Measurements from ENCODE around the gene SH3RF1. TPM values are rescaled to one million over a fixed set of nuclear protein-coding genes. Genes with fewer than 3 reads are reported as not detected.

The SH3RF1 gene
- total and polyA plus RNA-seq, 11 donors: 1.7 to 17.2 (median 8.9) TPM

DNA sequence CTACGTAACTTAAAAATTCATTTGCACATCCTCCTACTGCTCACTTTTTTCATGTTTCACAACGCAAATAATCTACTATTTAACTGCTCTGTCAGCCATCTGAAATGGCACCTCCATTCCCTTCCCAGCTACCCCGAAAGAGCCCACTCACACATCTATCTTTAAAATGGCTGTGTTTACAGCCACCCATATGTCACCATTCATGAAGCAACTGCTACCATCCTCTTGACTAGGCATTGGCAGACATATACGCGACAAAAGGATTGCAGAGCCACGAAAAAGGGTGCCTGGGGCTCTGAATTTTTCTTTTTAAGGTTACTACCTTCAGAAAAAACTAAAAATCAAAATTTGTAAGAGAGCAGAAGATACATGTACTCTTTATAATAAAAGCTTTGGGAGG, 11.5 kb downstream of the SH3RF1 start:
- no peak for TF ChIP-seq POLR2A (IDR thresholded peaks at IDR 0.05)
- TF ChIP-seq, protein P1, sequence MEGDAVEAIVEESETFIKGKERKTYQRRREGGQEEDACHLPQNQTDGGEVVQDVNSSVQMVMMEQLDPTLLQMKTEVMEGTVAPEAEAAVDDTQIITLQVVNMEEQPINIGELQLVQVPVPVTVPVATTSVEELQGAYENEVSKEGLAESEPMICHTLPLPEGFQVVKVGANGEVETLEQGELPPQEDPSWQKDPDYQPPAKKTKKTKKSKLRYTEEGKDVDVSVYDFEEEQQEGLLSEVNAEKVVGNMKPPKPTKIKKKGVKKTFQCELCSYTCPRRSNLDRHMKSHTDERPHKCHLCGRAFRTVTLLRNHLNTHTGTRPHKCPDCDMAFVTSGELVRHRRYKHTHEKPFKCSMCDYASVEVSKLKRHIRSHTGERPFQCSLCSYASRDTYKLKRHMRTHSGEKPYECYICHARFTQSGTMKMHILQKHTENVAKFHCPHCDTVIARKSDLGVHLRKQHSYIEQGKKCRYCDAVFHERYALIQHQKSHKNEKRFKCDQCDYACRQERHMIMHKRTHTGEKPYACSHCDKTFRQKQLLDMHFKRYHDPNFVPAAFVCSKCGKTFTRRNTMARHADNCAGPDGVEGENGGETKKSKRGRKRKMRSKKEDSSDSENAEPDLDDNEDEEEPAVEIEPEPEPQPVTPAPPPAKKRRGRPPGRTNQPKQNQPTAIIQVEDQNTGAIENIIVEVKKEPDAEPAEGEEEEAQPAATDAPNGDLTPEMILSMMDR (IDR thresholded peaks at IDR 0.05): no peak
- intact Hi-C loops (cut with DNase I): no loop called here
- Histone ChIP-seq H3K9me3 (peaks cover 0 to 3% (median 0%) of the 10 kb centered on the region in 12 donors), H3K36me3 (peaks cover 0 to 6% (median 0%) of the 10 kb centered on the region in 9 donors), H3K27me3 (no peaks in the 10 kb centered on the region), H3K4me3 (no peak overlapping the region), H3K4me1 (peaks cover 4 to 72% (median 63%) of the 10 kb centered on the region in 12 donors), H3K27ac (no peak overlapping the region)
- ATAC-seq (no peak), DNase-seq (no peak)
- 89 to 96% (median 92%) methylated on average over 6 of the region's 6 CpGs for WGBS, 4 donors

DNA sequence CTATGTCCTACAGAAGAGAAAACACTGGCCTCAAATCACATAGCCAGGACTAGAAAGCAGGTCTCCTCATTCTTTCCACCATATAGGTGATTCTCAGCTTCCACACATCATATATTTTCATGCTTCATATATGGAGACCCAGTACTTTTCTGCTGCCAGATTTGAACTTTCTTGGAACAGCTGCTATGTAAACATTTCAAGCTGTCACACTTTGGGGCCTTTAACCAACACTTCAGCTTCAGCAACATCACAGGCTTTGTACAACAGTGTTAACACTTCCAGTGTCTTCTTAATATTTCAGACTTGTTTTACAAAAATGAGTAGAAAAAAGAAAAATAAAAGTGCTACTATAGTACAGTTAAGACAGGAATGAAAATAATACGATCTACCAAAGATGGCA, 12.6 kb downstream of the SH3RF1 start:
- H3K36me3 ChIP-seq: no peaks in the 10 kb centered on the region
- DNase-seq: no peak
- intact Hi-C loops (cut with DNase I): no loop called here
- no peak overlapping the region for H3K4me3 ChIP-seq
- peaks cover 4 to 73% (median 66%) of the 10 kb centered on the region in 12 donors for H3K4me1 ChIP-seq
- no peaks in the 10 kb centered on the region for H3K27me3 ChIP-seq
- no peak for ATAC-seq
- 76 to 86% (median 80%) methylated on average over 1 of the region's 1 CpG for WGBS, 4 donors
- no peak overlapping the region for H3K27ac ChIP-seq
- no peaks in the 10 kb centered on the region for H3K9me3 ChIP-seq
- TF ChIP-seq POLR2A (IDR thresholded peaks at IDR 0.05): no peak
- TF ChIP-seq, protein P1 (IDR thresholded peaks at IDR 0.05): no peak

DNA sequence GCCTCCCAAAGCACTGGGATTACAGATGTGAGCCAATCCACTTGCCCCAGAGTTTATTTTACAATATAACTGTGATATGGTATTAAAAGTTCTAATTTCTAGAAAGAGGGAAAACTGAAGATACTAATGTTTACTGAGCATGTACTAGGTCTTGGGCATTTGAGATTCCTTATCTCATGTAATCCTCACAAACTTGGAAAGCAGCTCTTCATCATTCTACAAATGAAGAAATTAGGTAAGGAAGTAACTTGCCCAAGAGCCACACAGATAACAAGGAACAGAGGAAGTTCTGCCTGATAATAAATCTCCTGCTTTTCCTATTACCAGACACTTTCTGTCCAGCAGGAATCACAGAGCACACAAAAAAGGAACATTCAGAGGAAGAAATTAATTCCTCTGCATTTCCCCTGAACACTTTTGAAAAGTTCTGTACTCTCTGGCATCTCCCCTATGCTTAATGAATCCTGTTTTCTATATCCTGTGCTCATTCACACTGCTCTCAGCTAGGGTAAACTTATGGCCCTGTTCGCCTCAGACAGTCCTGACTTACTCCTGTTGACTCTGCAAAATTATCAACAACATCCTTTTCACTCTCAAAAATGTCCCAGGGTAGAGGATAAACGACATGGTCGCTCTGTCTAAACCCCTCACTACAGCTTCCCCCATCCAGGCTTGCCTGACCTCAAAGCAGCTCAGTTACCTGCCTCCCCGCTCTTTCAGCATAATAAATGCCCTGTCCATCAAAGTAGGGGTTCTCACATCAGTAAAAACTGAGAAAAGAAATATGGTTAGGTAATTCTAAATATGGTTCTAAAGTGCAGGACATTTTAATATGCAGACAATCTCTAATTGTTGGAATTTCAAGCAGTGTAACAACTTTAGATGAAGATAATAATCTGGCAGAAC, 13.6 kb downstream of the SH3RF1 start:
- WGBS, 4 donors: 66 to 72% (median 69%) methylated on average over 4 of the region's 4 CpGs
- TF ChIP-seq, protein P1 (IDR thresholded peaks at IDR 0.05): no peak
- TF ChIP-seq POLR2A (IDR thresholded peaks at IDR 0.05): no peak
- DNase-seq (no peak), ATAC-seq (peak in 1 of 4 donors; percentile 34)
- Histone ChIP-seq H3K36me3 (no peaks in the 10 kb centered on the region), H3K4me3 (no peak overlapping the region), H3K27me3 (no peaks in the 10 kb centered on the region), H3K9me3 (no peaks in the 10 kb centered on the region), H3K27ac (peak overlapping the region in 1 of 12 donors; percentile 32), H3K4me1 (peaks cover 4 to 83% (median 74%) of the 10 kb centered on the region in 12 donors)
- intact Hi-C loops (cut with DNase I): no loop called here

DNA sequence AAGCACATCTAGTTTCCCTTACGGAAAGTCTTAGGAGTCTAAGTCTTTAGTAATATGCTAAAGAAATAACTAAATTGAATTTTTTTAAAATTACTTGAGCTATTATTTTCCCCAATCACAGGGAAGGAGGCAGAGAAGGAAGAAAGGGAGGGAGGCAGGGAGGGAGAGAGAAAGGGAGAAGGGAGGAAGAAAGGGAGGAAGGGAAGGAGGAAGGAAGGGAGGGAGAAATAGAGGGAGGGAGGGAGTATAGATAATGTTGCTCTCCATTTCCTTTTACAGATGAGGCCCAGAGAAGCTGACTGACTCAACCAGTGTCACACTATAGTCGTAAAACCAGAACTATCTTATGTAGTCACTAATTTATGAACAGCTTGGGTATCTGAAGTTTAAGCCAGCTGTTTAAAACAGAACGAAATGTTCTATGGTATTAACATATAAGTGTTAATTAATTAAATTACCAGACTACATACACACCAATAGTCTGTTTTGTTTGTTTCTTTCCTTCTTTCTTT, 14.6 kb downstream of the SH3RF1 start:
- no peaks in the 10 kb centered on the region for H3K27me3 ChIP-seq
- no peak overlapping the region for H3K4me3 ChIP-seq
- no peak for ATAC-seq
- H3K4me1 ChIP-seq: peaks cover 4 to 88% (median 79%) of the 10 kb centered on the region in 12 donors
- TF ChIP-seq, protein P1 (IDR thresholded peaks at IDR 0.05): no peak
- TF ChIP-seq POLR2A (IDR thresholded peaks at IDR 0.05): no peak
- no peak overlapping the region for H3K27ac ChIP-seq
- WGBS, 4 donors: 79 to 87% (median 82%) methylated on average over 3 of the region's 3 CpGs
- DNase-seq: no peak
- H3K36me3 ChIP-seq: no peaks in the 10 kb centered on the region
- intact Hi-C loops (cut with DNase I): no loop called here
- H3K9me3 ChIP-seq: no peaks in the 10 kb centered on the region
